ACHN (cell line): ENCODE data around the gene EVL.
"Not testable (repeated sequence)": the region's sequence is repeated elsewhere in the genome, so short reads cannot be mapped to it uniquely, and the experiment has no call there.

Experiments used
- DNase-seq: peaks from one replicate; pipeline ENCODE4 v3.0.0-alpha.2; 2015
- in situ Hi-C: cut with HindIII; loops from 2 replicates; pipeline ENCODE4 v1.10.0; 2017; ENCODE audit warnings: low sequenced_read_pairs, low pct_ligation_motif_present, low pct_unique_long_range_greater_than_20kb

The EVL gene

GRCh38 chr14:100065111-100065871 lies at the start of gene EVL:
Gene EVL (plus strand): TSS chr14:100065422. CDS start chr14:100065501, 79 bp downstream.
- in situ Hi-C loops = no loop called here

GRCh38 chr14:100017553-100017952 lies 47.7 kb upstream of the EVL start:
- DNase-seq = no peak
- in situ Hi-C loops = no loop called here

More at GRCh38 chr14:100065111-100065871, at the start of gene EVL:
- no peak for DNase-seq

GRCh38 chr14:100018054-100018453 lies 47.2 kb upstream of the EVL start:
- no peak for DNase-seq

GRCh38 chr14:100018482-100018881 lies 46.7 kb upstream of the EVL start:
- in situ Hi-C loops = no loop called here
- DNase-seq = no peak

More at GRCh38 chr14:100018054-100018453, 47.2 kb upstream of the EVL start:
- in situ Hi-C loops = no loop called here

- no peak for DNase-seq
- in situ Hi-C loops = no loop called here
These were observed 46.0 kb upstream of the EVL start for GRCh38 chr14:100019156-100019744.

GRCh38 chr14:100020629-100021028 lies 44.6 kb upstream of the EVL start:
- DNase-seq = no peak
- in situ Hi-C loops = no loop called here

- no peak for DNase-seq
- in situ Hi-C loops = no loop called here
These were observed 42.3 kb upstream of the EVL start for GRCh38 chr14:100022772-100023451.

GRCh38 chr14:100025111-100025510 lies 40.1 kb upstream of the EVL start:
- in situ Hi-C loops = no loop called here
- DNase-seq = peak; percentile 66

- no peak for DNase-seq
- in situ Hi-C loops = no loop called here
These were observed 37.3 kb upstream of the EVL start for GRCh38 chr14:100027771-100028490.

GRCh38 chr14:100028990-100029677 lies 36.1 kb upstream of the EVL start:
- in situ Hi-C loops = no loop called here
- peak; percentile 11 for DNase-seq

GRCh38 chr14:100030006-100030405 lies 35.2 kb upstream of the EVL start:
- DNase-seq, in situ Hi-C loops: not testable (repeated sequence)

- peak; percentile 34 for DNase-seq
- in situ Hi-C loops = no loop called here
These were observed 34.6 kb upstream of the EVL start for GRCh38 chr14:100030452-100031153.

- peak; percentile 98 for DNase-seq
- in situ Hi-C loops = no loop called here
These were observed 33.5 kb upstream of the EVL start for GRCh38 chr14:100031506-100032281.

- in situ Hi-C loops = no loop called here
These were observed 32.5 kb upstream of the EVL start for GRCh38 chr14:100032738-100033137.

GRCh38 chr14:100033347-100034075 lies 31.7 kb upstream of the EVL start:
- DNase-seq = no peak
- in situ Hi-C loops = no loop called here

More at GRCh38 chr14:100032738-100033137, 32.5 kb upstream of the EVL start:
- peak; percentile 8 for DNase-seq

- in situ Hi-C loops = no loop called here
- no peak for DNase-seq
These were observed 30.8 kb upstream of the EVL start for GRCh38 chr14:100034468-100034867.
